Measurements from ENCODE around the gene FAM89A.

DNA sequence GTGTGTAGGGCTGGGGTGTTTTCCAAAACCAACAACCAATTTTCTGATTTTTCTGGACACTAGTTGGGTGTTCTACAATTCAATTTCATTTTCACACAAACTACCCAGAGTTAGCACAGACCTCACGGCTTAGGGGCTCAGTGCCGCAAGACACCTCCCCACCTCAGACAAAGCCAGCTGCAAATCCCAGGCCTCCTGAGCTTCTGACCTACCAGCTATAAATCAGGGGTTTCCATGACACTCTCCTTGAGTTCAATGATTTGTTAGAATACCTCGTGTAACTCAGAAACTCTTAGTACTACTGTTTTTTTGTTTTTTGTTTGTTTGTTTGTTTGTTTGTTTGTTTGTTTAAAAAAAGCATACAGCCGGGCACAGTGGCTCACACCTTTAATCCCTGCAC lies 28.7 kb upstream of the FAM89A start:
- TF ChIP-seq TAF1 (IDR thresholded peaks at IDR 0.05; ENCODE audit: borderline replicate concordance, low read depth, low read length) (no peak), POLR2A (IDR thresholded peaks at IDR 0.05; ENCODE audit: low read depth, low read length) (no peak), POLR2AphosphoS5 (IDR thresholded peaks at IDR 0.05; ENCODE audit: low read depth, low read length) (no peak)

Data from GM12892 (cell line).